CD4-positive, alpha-beta T cell (primary cell): Measurements from ENCODE around the gene COL7A1. TPM values are rescaled to one million over a fixed set of nuclear protein-coding genes. Genes with fewer than 3 reads are reported as not detected.

Source experiments
- ATAC-seq: fragments of 200-7000 bp; cut with Tn5 transposase; one replicate; pipeline ENCODE4 v1.10.0; 2022; ENCODE audit warnings: mild to moderate bottlenecking; ENCODE audit not compliant: poor library complexity
- CTCF ChIA-PET: fragments of 350-600 bp; sonication (Branson Sonifier 250); formaldehyde crosslinking; loops from one replicate; lab custom pipeline; 2021; ENCODE audit warnings: antibody characterized with exemption, inconsistent platforms; lab: Charles Lee
- POLR2A ChIA-PET: fragments of 350-600 bp; sonication (Branson Sonifier 250); formaldehyde crosslinking; loops from one replicate; lab custom pipeline; 2021; ENCODE audit warnings: antibody characterized with exemption, inconsistent platforms; lab: Charles Lee
- DNase-seq, 14 experiments: peaks; one replicate each; pipeline ENCODE4 v3.0.0-alpha.2; 2013 to 2020; ENCODE audit warnings: mixed read lengths in 2 of 14
- H3K27ac ChIP-seq, 2 donors: one replicate each; pipeline versions ENCODE4 v1.5.1 to v1.7.0; 2013; ENCODE audit warnings: low read length in 2 of 2, low read depth in 1 of 2, mild to moderate bottlenecking in 1 of 2
- H3K27me3 ChIP-seq, 2 experiments: 1 replicate in 1 of 2; 2 replicates in 1 of 2; pipeline versions ENCODE4 v1.6.1 to v1.7.0; 2013; ENCODE audit warnings: low read length in 2 of 2, control low read depth in 1 of 2, mild to moderate bottlenecking in 1 of 2, moderate library complexity in 1 of 2; ENCODE audit not compliant: insufficient read depth in 2 of 2, control insufficient read depth in 1 of 2
- H3K36me3 ChIP-seq: one replicate; pipeline ENCODE4 v1.6.1; 2013; ENCODE audit warnings: low read length, control low read depth; ENCODE audit not compliant: insufficient read depth
- H3K4me1 ChIP-seq: one replicate; pipeline ENCODE4 v1.6.1; 2013; ENCODE audit warnings: low read length, control low read depth; ENCODE audit not compliant: insufficient read depth
- H3K4me3 ChIP-seq: one replicate; pipeline ENCODE4 v1.5.1; 2013; ENCODE audit warnings: mild to moderate bottlenecking, low read length, moderate library complexity
- H3K9me3 ChIP-seq, 2 experiments: 1 replicate in 1 of 2; 2 replicates in 1 of 2; pipeline versions ENCODE4 v1.6.1 to v1.7.0; 2013; ENCODE audit warnings: low read length in 2 of 2, mild to moderate bottlenecking in 2 of 2, control low read depth in 1 of 2, moderate library complexity in 1 of 2; ENCODE audit not compliant: control insufficient read depth in 1 of 2, insufficient read depth in 1 of 2
- H3K27ac Mint-ChIP-seq: one replicate; pipeline ENCODE4 v1.8.0; 2020; ENCODE audit warnings: mixed read lengths
- H3K27me3 Mint-ChIP-seq: one replicate; pipeline ENCODE4 v1.8.0; 2021; ENCODE audit warnings: mixed read lengths
- H3K36me3 Mint-ChIP-seq: one replicate; pipeline ENCODE4 v1.8.0; 2021; ENCODE audit warnings: low read depth, mixed read lengths
- H3K4me1 Mint-ChIP-seq: one replicate; pipeline ENCODE4 v1.8.0; 2021; ENCODE audit warnings: low read depth, mixed read lengths
- H3K4me3 Mint-ChIP-seq: one replicate; pipeline ENCODE4 v1.8.0; 2020; ENCODE audit warnings: mild to moderate bottlenecking, mixed read lengths
- H3K9me3 Mint-ChIP-seq: one replicate; pipeline ENCODE4 v1.8.0; 2020; ENCODE audit warnings: mixed read lengths
- CTCF ChIP-seq: fragments of 200-600 bp; IDR thresholded peaks from one replicate; pipeline ENCODE4 v1.8.0; 2022; ENCODE audit warnings: antibody characterized with exemption, mild to moderate bottlenecking
- intact Hi-C, 2 experiments: fragments of 100-400 bp; cut with DNase I in 1 of 2; cut with micrococcal nuclease in 1 of 2; formaldehyde crosslinking; loops; one replicate each; pipeline versions ENCODE4 v1.15.1 to v1.9.0; 2023 to 2025; cut with DNase I, micrococcal nuclease
- total RNA-seq, 174 experiments: library from RNA in 2 of 174; stranded (reverse) in 2 of 174; gene quantifications; one replicate each; pipeline ENCODE4 v1.2.3 and lab custom pipeline; 2021 to 2026

The COL7A1 gene
- total RNA-seq, 2 experiments from 2014 or later: 0.73 to 0.93 TPM

GRCh38 chr3:48575366-48575765 is 19.8 kb downstream of the COL7A1 start:
- Histone ChIP-seq H3K27me3 (no peaks in the 10 kb centered on the region), H3K4me1 (no peaks in the 10 kb centered on the region), H3K9me3 (no peaks in the 10 kb centered on the region), H3K36me3 (no peaks in the 10 kb centered on the region), H3K4me3 (no peak overlapping the region), H3K27ac (no peak overlapping the region)
- ChIA-PET CTCF (no interaction called here), POLR2A (no interaction called here)
- intact Hi-C loops: no loop called here
- no peak overlapping the region for H3K27ac Mint-ChIP-seq
- no peaks in the 10 kb centered on the region for H3K27me3 Mint-ChIP-seq
- ATAC-seq (no peak), DNase-seq (no peak)
- no peaks in the 10 kb centered on the region for H3K36me3 Mint-ChIP-seq
- H3K4me3 Mint-ChIP-seq: no peak overlapping the region
- no peaks in the 10 kb centered on the region for H3K4me1 Mint-ChIP-seq
- H3K9me3 Mint-ChIP-seq: no peaks in the 10 kb centered on the region
- no peak for TF ChIP-seq CTCF

GRCh38 chr3:48573973-48574585 is 21.1 kb downstream of the COL7A1 start:
- H3K27me3 Mint-ChIP-seq: no peaks in the 10 kb centered on the region
- no peaks in the 10 kb centered on the region for H3K9me3 ChIP-seq
- ATAC-seq (no peak), DNase-seq (no peak)
- H3K9me3 Mint-ChIP-seq: no peaks in the 10 kb centered on the region
- no peak for TF ChIP-seq CTCF
- ChIA-PET POLR2A (no interaction called here), CTCF (no interaction called here)
- H3K27me3 ChIP-seq: no peaks in the 10 kb centered on the region
- no peak overlapping the region for H3K27ac ChIP-seq
- no peak overlapping the region for H3K4me3 ChIP-seq
- H3K4me3 Mint-ChIP-seq: no peak overlapping the region
- intact Hi-C loops: no loop called here
- no peaks in the 10 kb centered on the region for H3K36me3 ChIP-seq
- no peak overlapping the region for H3K27ac Mint-ChIP-seq
- no peaks in the 10 kb centered on the region for H3K4me1 Mint-ChIP-seq
- no peaks in the 10 kb centered on the region for H3K36me3 Mint-ChIP-seq
- H3K4me1 ChIP-seq: no peaks in the 10 kb centered on the region

- intact Hi-C loops: no loop called here
- H3K4me1 ChIP-seq: no peaks in the 10 kb centered on the region
- no peak overlapping the region for H3K4me3 ChIP-seq
- Mint-ChIP-seq H3K9me3 (no peaks in the 10 kb centered on the region), H3K27ac (no peak overlapping the region), H3K27me3 (no peaks in the 10 kb centered on the region), H3K4me3 (no peak overlapping the region), H3K36me3 (no peaks in the 10 kb centered on the region), H3K4me1 (no peaks in the 10 kb centered on the region)
- no peaks in the 10 kb centered on the region for H3K27me3 ChIP-seq
- no peak overlapping the region for H3K27ac ChIP-seq
- ChIA-PET POLR2A (no interaction called here), CTCF (no interaction called here)
- no peaks in the 10 kb centered on the region for H3K36me3 ChIP-seq
- no peaks in the 10 kb centered on the region for H3K9me3 ChIP-seq
- DNase-seq (no peak), ATAC-seq (no peak)
- no peak for TF ChIP-seq CTCF
Measured at GRCh38 chr3:48572517-48572916, 22.6 kb downstream of the COL7A1 start.
